ENCODE results near the gene GOLGB1.
A peak's percentile ranks its signal among the peaks of the same experiment; 100 is the strongest.

GOLGB1 gene

DNA sequence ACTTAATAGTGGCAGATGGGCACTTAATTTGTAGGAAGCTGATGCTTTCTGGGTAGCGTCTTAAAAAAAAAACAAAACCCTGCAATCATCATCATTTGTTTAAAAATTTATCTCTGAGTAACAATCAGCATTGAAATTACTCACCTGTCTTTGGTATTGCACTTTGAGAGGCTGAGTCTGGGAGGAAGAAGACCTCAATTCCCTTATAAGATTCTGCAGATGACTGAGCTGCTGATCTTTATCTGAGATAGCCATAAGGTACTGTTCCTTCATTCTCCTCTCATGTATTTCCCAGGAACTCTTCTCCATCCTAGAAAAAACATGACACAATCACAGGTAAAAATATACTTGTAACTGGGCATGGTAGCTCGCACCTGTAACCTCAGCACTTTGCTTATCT is 72.4 kb downstream of the GOLGB1 start:
- no peak for DNase-seq (ENCODE audit: low read depth)

DNA sequence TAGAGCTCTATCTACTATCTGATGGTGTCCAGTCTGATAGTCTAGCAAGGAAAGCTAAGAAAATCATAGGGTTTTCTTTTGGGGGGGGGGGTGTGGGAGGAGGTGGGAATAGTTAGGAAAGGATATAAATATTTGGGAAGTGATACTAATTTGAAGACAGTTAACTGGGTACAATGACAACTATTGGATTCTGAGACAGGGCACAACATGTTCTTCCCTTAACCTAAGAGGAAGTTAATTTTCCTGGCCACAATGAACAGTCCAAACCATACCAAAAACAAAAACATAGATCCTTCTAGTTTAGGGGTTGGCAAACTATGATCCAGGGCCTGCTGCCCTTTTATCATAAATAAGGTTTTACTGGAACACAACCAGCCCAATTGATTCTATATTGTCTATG is 78.9 kb downstream of the GOLGB1 start:
- DNase-seq (ENCODE audit: low read depth), result no peak

DNA sequence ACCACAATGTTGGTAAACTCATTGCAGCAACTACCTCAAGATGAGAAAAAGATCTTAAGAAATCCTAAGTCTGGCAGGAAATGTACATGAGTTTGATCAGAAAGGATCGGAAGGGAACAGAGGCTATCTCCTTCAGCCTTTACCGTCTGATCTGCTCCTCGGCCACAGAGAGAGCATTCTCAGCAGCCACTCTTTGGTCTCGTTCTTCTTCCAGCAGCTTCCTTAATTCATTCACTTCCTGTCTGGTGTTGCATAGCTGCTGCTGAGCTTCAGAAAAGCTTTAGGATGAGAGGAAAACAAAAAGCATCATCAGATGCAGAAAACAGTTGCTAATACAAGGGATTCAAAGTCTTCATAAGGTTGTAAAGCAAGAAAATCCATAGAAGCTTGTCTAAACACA is 82.2 kb downstream of the GOLGB1 start:
- DNase-seq (ENCODE audit: low read depth), result no peak

DNA sequence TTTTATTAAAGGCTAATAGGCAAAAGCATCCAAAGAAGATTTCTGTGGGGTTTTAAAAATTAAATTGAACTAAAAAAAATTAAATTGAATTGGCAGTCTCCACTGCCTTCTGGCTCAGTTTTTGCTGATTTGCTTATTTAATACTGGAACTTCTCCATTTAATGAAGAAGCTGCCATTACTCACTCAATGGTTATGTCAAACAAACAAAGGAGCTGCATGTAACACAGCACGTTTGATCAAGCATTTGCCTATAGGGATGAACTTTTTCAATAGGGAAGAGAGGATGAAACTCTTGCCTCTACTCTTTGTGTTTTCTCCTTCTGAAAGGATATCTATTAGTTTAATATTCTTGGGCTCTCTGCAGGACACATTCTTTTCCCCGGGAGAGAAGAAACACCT is 84.1 kb downstream of the GOLGB1 start:
- no peak for DNase-seq (ENCODE audit: low read depth)

DNA sequence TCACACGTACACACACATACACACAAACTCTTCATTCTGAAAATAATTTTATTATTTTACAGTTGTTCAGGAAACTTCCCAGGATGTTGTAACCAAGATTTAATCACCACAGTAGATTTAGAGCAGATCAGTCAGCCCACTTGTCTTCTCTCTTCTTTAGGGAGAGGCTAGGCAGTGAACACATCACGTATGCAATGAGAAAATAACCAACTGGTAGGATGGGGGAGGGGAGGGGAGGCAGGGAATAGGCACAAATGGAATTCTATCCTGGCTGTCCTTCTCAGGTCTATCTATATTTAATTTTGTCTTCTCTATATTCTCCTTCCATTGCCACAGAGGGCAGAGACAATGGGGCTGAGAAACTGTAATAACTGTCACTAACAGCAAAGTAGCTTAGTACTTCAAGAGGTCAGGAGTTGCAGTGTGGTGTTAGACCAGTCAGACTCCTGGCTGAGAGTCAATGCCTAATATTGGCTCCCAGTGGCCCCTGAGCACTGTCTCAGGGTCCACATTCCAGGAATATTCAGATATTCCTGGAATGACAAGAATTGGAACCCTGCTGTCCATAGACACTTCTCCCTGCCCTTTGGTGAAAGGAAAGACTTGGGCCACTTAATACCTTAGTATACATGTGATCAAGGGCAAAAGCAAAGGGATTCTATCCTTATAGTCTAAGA is 86.2 kb downstream of the GOLGB1 start:
- no peak for DNase-seq (ENCODE audit: low read depth)

DNA sequence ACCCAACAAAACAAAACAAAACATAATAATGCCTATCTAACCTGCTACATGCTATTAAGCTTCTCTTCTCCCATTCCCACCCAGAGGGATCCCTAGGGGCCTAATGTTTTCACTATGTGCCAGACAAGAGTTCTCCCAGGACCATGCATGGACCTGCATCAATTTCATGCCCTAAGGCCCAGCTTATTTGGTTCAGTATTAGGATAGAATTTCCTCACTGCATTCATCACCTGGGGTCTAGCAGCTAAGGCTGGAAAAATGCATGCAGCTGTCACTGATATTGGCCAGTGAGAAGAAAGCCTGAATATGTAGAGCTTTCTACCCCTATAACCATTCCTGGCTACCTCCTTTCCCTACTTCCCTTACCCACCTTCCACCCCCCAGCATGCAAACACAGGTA is 86.8 kb downstream of the GOLGB1 start:
- no peak for DNase-seq (ENCODE audit: low read depth)

DNA sequence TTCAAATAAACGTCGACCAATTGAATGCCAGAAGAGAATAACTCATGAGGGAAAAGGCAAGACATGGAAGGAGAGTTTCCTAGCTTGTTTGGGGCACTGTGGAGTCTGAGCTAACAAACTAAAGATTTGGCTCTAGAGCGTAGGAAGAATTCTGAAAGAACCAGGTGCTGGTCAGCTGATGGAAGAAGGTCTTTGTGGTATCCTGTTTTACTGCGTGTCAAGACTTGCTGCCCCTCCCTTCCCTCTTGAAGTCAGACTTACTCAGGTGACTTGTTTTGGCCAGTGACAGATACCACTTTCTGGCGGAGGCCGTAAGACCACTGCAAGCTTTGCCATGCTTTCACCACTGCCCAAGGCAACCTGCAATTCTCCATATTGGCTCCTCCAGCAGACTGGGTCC is 88.2 kb downstream of the GOLGB1 start:
- DNase-seq (ENCODE audit: low read depth), result no peak

DNA sequence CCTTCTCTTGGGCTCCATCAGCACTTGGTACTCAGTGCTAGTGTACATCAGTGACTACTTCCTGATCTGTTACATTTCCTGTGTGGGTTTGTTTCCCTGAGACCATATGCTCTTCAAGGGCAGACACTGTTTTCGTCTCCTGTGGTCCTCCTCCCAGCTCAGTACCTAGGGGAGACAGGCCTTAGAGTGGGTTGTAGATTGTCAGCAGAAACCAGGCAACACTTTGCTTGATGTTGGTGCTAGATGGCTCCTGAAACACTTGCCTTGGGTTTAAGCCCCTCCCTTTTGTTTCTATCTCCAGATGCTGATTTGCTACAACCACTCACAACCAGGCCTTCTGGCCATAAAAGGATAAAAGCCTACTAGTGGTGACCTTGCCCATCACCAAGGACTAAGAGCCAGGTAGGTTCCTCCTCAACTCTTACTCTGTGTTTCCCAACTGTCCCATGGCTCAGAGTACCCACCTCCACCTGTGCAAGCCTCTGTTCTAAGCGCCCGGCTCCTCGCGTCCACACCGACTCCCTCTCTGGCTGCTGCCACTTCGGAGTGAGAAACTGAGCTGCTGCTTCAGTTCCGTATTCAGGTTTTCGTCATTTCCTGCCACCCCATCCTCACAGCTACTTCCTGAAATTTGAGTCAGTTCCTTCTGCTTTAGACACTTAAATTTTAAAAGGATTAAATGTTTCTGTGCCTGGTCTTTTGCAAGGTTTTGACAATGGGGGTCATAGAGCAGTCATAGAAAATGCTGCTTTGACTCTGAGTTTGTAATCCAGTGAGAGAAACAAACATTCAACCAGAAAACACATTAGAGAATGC is 89.0 kb downstream of the GOLGB1 start, which contains the start of gene HCLS1:
TSS of gene HCLS1 (minus strand) at position 548 of the 816 bp plus-strand sequence. CDS start 2,556 bp downstream, outside the sequence.
- peak; percentile 33 for DNase-seq (ENCODE audit: low read depth)

DNA sequence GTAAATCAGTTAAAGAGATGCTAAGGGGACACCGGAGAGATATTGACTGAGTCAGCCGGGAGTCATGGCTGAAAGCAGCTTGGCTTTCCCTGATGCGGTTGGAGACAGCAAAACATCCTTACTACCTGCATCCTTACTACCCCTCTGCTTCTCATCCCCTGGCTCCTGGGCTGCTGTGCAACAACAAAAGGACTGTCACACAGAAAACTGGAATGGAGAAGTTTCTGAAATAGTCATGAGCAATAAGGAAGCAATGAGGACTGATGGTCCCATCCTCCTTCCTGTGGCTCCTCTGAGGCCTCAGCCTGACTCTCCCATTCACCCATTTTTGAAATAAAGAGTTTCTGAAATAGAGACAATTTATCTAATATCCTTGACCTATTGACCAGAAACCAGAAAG is 90.0 kb downstream of the GOLGB1 start:
- no peak for DNase-seq (ENCODE audit: low read depth)

DNA sequence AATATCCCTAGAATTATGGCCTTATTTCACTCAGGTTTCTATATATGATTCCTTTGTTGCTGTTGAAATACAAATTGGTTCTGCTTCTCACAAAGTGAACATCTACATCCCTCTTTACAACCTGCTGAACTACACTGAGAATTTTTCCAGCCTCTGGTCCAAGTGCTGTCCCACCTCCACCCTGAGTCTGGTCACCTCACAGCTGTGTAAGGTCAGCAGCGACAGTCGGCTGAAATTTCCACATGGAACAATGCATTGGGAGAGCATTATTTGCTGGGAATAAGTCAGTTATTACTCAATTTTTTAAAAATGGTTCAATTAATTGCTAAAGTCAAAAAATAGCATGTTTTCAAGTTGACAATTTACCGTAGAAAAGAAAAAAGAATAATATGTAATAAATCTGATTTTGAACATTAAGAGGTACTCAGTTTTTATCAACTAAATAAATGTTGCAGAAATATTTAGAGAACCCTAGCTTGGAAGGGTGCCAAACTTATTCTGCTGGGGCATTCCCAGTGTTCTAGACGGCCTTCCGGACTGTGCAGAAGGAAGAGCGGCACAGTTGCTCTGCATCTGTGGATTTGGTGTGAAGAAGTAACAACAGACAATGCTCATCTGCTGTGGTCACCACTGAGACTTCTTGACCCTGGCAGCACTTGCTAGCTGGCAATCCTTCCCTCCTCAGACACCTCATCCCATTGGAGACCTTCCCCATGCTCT is 90.7 kb downstream of the GOLGB1 start:
- no peak for DNase-seq (ENCODE audit: low read depth)

DNA sequence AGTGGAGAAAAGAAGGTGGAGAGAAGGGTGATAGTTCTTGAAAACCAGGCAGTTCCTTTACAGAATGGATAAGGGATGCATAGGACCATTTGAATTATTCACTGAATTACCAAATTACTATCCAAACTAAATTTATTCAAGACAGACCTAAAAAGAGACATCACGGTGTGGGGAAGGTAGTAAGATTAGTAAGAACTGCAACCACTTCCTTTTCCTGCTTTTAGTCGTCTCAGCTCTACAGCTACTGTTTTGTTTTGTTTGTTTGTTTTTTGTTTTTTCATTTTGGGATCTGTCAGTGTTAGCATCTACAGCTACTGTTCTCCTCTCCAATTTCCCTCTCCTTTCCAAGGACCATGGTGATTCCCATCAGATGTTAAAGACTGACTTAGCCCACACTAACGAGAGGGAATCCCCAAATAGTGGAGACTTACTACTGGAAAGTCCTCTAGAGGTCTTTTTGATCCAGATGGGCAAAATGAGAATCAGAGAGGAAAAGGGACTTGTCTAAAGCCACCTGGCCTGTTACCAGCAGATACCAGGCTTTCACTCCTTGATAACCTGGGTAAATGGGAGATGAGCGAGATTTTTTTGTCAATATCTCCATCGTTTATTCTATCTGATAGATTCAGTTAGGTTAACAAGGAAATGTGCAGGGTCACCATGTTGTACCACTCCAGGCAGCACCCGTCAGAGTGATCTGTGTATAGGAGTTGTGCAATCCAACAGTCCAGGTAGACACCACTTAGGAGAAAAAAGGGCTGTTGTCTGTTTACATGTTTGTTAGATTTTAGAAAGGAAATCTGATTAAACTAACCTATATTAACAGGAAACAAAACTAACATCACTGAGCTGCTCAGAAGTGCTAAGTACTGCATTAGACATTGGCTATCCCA is 94.8 kb downstream of the GOLGB1 start:
- DNase-seq (ENCODE audit: low read depth), result no peak

DNA sequence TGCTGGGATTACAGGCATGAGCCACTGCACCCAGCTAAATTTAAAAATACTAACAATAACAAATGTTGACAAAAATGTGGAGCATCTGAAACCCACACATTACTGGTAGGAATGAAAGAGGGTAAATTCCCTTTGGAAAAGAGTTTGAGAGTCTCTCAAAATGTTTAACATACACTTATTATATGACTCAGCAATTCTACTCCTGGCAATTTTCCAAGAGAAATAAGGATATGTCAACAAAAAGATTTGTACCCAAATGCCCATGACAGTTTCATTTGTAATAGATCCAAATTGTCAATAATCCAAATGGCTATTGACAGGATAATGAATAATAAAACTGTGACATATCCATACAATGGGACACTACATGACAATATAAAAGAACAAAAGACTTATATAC is 97.9 kb downstream of the GOLGB1 start:
- DNase-seq (ENCODE audit: low read depth), result no peak

DNA sequence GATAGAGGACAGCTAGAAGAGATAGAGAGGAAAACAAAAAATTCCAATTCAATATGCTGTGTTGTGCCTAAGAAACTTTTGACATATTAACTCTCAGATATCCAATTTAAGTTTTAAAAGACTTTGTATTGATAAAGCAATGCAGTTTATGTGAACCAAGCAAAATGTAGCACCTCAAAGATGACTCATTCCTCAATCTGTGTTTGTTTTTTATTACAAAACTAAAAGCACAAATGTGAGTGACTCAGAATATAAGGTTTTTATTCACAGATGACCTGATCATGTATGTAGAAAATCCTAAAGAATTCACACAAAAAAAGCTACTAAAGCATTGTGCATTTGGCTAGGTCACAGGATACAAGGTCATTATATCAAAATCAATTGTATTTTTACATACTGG is 99.9 kb downstream of the GOLGB1 start:
- no peak for DNase-seq (ENCODE audit: low read depth)

DNA sequence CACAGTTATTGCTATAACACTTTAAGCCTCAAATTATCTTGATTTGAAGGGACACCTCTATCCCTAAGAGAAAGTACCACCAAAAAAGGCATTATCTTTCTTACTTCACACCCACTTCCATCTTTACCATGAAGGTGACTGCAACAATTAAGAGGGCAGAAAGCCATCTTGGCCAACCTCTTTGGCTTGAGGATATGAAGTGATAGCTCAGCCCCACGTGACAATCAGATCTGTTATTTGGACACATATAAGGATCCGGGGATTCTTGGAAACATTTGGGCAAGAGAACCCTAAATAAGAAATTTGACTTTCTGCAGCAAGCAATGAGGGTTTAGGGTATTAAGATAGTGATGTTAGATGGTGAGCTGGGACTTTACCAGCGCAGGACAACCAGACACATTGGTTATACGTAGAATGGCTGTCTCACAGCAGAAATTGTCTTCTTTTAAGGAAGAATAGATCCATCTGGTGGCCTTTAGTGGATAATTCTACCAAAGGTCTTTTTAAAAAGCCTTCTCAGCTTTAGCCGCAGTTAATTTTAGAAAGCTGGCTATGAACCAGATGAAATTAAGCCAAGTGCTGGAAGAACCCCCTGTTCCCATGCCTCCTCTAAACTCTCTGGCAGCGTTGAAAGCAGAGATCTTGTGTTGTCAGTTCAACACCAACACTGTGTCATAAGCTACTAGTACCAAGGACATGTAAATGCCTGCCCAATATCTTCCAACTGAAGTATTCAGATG is 101.2 kb downstream of the GOLGB1 start:
- no peak for DNase-seq (ENCODE audit: low read depth)

DNA sequence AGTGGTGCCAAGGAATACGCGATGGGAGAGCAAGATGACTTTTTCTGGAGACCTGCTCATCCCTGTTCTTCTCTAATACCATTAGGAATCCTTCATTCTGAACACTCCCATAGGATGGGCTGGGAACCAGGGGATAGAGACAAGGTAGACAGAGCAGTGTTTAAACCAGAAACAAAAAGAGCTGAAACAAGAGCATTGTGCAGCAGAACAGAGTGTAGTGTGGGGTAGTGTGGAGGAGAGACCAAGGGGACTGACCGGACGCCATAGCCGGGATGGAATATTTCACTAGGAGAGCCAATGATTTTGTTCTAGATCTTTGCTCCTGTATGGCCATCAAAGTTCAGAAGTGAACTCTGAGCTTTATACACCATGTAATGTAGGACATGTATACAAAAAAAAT is 104.5 kb downstream of the GOLGB1 start:
- DNase-seq (ENCODE audit: low read depth), result no peak

DNA sequence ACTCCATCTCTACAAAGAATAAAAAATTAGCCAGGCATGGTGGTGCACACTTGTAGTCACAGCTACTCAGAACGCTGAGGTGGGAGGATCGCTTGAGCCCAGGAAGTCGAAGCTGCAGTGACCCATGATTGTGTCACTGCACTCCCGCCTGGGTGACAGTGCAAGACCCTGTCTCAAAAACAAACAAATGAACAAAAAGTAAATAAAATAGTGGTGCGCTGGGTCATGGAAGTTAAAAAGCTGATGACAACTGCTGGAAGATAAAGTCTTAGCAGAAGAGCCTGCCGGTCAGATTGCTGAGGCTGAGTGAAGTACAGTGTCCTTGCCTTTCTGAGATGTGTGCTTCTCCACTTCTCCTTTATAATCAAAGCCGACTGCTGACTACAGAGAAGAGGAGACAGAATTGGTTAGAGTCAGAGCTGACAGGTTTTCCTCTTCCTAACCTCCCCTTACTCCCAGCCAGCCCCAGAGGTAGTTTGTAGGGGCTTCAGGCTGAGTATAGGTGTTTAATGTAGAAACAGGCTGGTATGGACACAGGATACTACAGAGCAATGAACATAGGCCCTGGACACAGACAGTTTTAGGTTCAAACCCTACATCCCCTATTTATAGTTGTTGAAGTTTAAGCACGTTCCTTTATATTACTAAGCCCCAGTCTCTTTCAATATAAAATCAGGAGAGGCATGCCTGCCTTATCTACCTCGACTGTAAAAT is 106.8 kb downstream of the GOLGB1 start:
- no peak for DNase-seq (ENCODE audit: low read depth)

DNA sequence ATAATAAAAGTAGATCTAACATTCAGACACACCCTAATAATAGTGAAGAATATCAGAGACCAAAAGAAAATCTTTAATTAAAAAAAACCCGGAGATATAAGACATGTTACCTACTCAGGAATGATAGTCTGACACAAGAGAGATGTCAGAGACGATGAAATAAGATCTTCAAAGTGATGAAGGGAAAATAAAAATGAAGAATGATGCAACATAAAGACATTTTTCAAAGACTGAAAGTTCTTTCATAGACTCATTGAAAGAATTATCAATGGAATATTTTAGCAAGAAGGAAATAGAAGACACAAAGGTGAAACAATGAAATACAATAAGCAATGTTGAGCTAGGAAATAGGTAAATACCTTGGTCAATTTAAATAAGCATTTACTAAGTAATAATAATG is 108.4 kb downstream of the GOLGB1 start:
- no peak for DNase-seq (ENCODE audit: low read depth)

DNA sequence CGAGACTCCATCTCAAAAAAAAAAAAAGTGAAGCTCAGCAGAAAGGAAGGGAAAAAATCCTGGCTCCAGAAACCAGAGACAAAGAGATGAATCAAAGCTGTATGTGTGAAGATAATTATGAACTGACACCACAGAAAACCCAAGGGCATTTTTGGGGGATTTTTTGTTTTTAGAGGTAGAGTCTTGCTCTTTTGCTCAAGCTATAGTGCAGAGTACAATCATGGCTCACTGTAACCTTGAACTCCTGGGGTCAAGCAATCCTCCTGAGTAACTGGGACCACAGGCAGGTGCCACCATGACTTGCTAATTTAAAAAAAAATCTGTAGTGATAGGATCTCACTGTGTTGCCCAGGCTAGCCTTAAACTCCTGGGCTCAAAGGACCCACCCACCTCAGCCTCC is 111.6 kb downstream of the GOLGB1 start:
- no peak for DNase-seq (ENCODE audit: low read depth)

DNA sequence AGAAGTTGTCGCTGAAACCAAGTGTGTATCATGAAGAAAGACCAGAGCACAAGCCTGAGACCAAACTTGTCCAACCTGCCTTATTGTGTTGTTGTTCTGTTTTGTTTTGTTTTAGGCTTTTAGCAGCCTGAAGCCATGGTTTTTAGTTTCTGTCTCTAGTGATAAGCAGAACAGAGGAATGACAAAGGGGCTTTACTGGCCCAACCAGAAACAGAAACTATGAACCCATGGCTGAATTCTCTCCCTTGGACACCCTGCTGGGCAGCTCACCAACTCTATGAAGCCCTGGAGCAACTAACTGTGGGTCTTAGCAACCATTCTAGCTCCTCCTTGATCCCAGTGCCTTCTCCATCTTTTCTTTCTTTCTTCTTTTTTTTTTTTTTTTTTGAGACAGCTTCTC is 119.2 kb downstream of the GOLGB1 start:
- no peak for DNase-seq (ENCODE audit: low read depth)

DNA sequence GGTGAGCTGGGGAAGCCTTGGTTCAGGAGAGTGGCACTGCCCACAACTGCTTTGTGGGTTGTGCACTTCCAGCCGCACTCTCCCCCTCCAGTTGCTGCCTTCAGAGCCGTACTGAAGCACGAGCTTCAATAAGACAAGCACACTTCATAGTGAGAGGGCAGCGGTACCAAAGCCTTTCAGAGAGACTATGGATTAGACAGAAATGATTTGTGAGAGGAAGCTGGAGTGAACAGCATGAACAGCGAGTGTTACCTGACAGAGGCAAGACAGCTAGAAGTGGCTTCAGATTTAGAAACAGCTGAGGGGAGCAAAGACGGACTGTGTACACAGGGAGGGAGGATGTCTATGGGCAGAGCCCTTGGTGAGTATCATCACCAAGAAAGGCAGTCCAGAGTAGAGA is 119.9 kb downstream of the GOLGB1 start:
- DNase-seq (ENCODE audit: low read depth), result no peak

DNA sequence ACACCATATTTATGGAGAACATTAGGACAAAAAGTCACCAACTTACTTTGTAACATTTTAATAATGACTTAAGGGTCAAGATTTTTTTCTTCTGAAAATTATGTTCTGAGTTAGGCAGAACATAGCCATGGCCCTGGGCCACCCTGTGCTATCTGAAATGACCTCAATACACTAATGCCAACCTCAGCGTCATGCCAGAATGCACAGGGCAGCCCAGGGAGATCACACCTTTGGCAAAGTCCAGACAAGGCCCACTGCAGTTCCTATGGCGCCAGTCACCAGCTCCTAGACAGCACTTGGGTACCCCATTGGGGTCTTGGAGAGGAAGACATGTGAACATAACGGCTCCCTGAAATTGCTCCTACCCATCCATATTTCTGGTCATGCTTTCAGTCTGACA is 121.9 kb downstream of the GOLGB1 start:
- DNase-seq (ENCODE audit: low read depth), result no peak
